GM12878 (cell line): ENCODE results near the gene STARD13. TPM values are rescaled to one million over a fixed set of nuclear protein-coding genes. Genes with fewer than 3 reads are reported as not detected.

Source experiments
- ATAC-seq: fragments of 200-7000 bp; cut with Tn5 transposase; 3 replicates; pipeline ENCODE4 v1.9.1; 2020; ENCODE audit warnings: mild to moderate bottlenecking, moderate library complexity
- BruUV-seq: library from RNA; stranded (reverse); fragments of 400-500 nt; replicated peaks from 2 replicates; lab custom pipeline; 2021; lab: Mats Ljungman, UMichigan
- CTCF ChIA-PET: fragments of 300-600 bp; sonication (Branson Sonifier 250); formaldehyde crosslinking; extraction: SDS; loops from one replicate; lab custom pipeline; 2021; ENCODE audit warnings: inconsistent platforms; lab: Yijun Ruan, JAX
- POLR2A ChIA-PET: fragments of 350-600 bp; formaldehyde crosslinking; extraction: SDS; loops from one replicate; lab custom pipeline; 2021; ENCODE audit warnings: inconsistent platforms; lab: Charles Lee
- RAD21 ChIA-PET: fragments of 300-600 bp; sonication (Branson Sonifier 250); formaldehyde crosslinking; loops from one replicate; lab custom pipeline; 2023; ENCODE audit warnings: antibody characterized with exemption; ENCODE audit not compliant: unreplicated experiment; lab: Charles Lee
- SMC1A ChIA-PET: fragments of 300-600 bp; sonication (Branson Sonifier 250); formaldehyde crosslinking; loops from one replicate; lab custom pipeline; 2023; ENCODE audit not compliant: unreplicated experiment, uncharacterized antibody; lab: Charles Lee
- DNase-seq: peaks from one replicate; pipeline ENCODE4 v3.0.0-alpha.2; 2011; ENCODE audit warnings: low read depth, low spot score
- FAIRE-seq: peaks from 3 replicates; lab custom pipeline; 2011; peaks lifted over from hg19 to GRCh38; lab: Jason Lieb, UNC
- H2AFZ ChIP-seq: 2 replicates; pipeline ENCODE4 v1.6.0; 2011; ENCODE audit warnings: low read depth, low read length, control low read depth; ENCODE audit not compliant: control insufficient read depth
- H3K27ac ChIP-seq: 2 replicates; pipeline ENCODE4 v1.5.1; 2011; ENCODE audit warnings: control low read depth; ENCODE audit not compliant: control insufficient read depth, insufficient read depth
- H3K27me3 ChIP-seq, 2 experiments: replicated peaks in 1 of 2; 2 replicates each; pipeline versions ENCODE4 v1.6.0 to v1.6.1; 2011; ENCODE audit warnings: low read length in 1 of 2; ENCODE audit not compliant: control insufficient read depth in 2 of 2, insufficient read depth in 2 of 2
- H3K36me3 ChIP-seq, 2 experiments: 2 replicates each; pipeline ENCODE4 v1.5.1; 2011; ENCODE audit warnings: low read length in 1 of 2; ENCODE audit not compliant: control insufficient read depth in 2 of 2, insufficient read depth in 2 of 2
- H3K4me1 ChIP-seq: 2 replicates; pipeline ENCODE4 v1.6.1; 2011; ENCODE audit warnings: mild to moderate bottlenecking, low read length, moderate library complexity, mixed read lengths; ENCODE audit not compliant: control insufficient read depth, insufficient read depth
- H3K4me2 ChIP-seq: 2 replicates; pipeline ENCODE4 v1.6.0; 2011; ENCODE audit warnings: control low read depth; ENCODE audit not compliant: control insufficient read depth, insufficient read depth
- H3K4me3 ChIP-seq: fragments of 200-600 bp; sonication (generic); 2 replicates; pipeline ENCODE4 v1.5.1; 2016
- H3K79me2 ChIP-seq: 2 replicates; pipeline ENCODE4 v1.6.0; 2011; ENCODE audit warnings: low read length; ENCODE audit not compliant: control insufficient read depth, insufficient read depth
- H3K9ac ChIP-seq: 2 replicates; pipeline ENCODE4 v1.8.0; 2011; ENCODE audit warnings: low read length, control low read depth, mixed read lengths; ENCODE audit not compliant: control insufficient read depth, insufficient read depth
- H3K9me3 ChIP-seq: replicated peaks from 3 replicates; pipeline ENCODE4 v1.5.1; 2011; ENCODE audit warnings: mild to moderate bottlenecking, low read length; ENCODE audit not compliant: control insufficient read depth, insufficient read depth
- H4K20me1 ChIP-seq: 2 replicates; pipeline ENCODE4 v1.6.0; 2011; ENCODE audit not compliant: control insufficient read depth, insufficient read depth
- BRCA1 ChIP-seq: IDR thresholded peaks from 2 replicates; pipeline ENCODE4 v1.6.1; 2011; ENCODE audit warnings: low read depth, low read length, improper control_type of control experiment
- KDM1A ChIP-seq: fragments of 200-600 bp; sonication (generic); IDR thresholded peaks from 2 replicates; pipeline ENCODE4 v1.6.1; 2016; ENCODE audit warnings: borderline replicate concordance
- LARP7 ChIP-seq: fragments of 450-650 bp; IDR thresholded peaks from 2 replicates; pipeline ENCODE4 v1.6.1; 2017; ENCODE audit warnings: mild to moderate bottlenecking
- NFYB ChIP-seq: IDR thresholded peaks from 2 replicates; pipeline ENCODE4 v1.6.1; 2011; ENCODE audit warnings: low read depth, mild to moderate bottlenecking, low read length, improper control_type of control experiment, moderate library complexity; ENCODE audit not compliant: insufficient read depth
- POLR2A ChIP-seq: IDR thresholded peaks from 2 replicates; pipeline ENCODE4 v1.6.1; 2011; ENCODE audit warnings: low read depth, mild to moderate bottlenecking, low read length
- YBX1 ChIP-seq: fragments of 450-650 bp; IDR thresholded peaks from 2 replicates; pipeline ENCODE4 v1.6.1; 2016; ENCODE audit warnings: antibody characterized with exemption
- YY1 ChIP-seq: IDR thresholded peaks from 2 replicates; pipeline ENCODE4 v1.6.1; 2011; ENCODE audit warnings: low read depth, mild to moderate bottlenecking, low read length
- WGBS: methylation state at CpG from one replicate; pipeline ENCODE4 v1.1.6; 2016; ENCODE audit warnings: low lambda C conversion rate; ENCODE audit not compliant: insufficient replicate concordance, insufficient coverage; ENCODE audit errors: missing lambda C conversion rate; 5-methylcytosine and 5-hydroxymethylcytosine counted together
- in situ Hi-C: fragments of 300-500 bp; cut with MboI; formaldehyde crosslinking; loops from 9 replicates; pipeline ENCODE4 v1.14.3; 2018; ENCODE audit warnings: mixed read lengths
- intact Hi-C: fragments of 100-400 bp; cut with micrococcal nuclease; formaldehyde crosslinking; loops from one replicate; pipeline ENCODE4 v1.14.2; 2022; ENCODE audit not compliant: unreplicated experiment
- polyA plus RNA-seq, 11 experiments: library from polyadenylated mRNA; depleted of rRNA in 4 of 11; unstranded in 6 of 11; stranded (reverse) in 5 of 11; fragments of >200 nt; fragmentation: Nextera tagmentation in 4 of 11; fragmentation: Illumina TruSeq in 1 of 11; extraction: Ambion mirVana in 4 of 11; extraction: Trizol in 1 of 11; gene quantifications; 1 replicate in 1 of 11; 2 replicates in 10 of 11; pipeline versions ENCODE4 v1.2.1 to v1.2.3, GENCODE V29; 2011 to 2016; ENCODE audit warnings: inconsistent platforms in 2 of 11, missing spikeins in 2 of 11, low read depth in 1 of 11
- total RNA-seq, 4 experiments: library from RNA; depleted of rRNA in 3 of 4; stranded (reverse); fragments of >200 nt in 3 of 4; fragmentation: Illumina TruSeq in 1 of 4; extraction: Trizol in 1 of 4; gene quantifications; 2 replicates each; pipeline versions ENCODE4 v1.2.1 to v1.2.3, GENCODE V29; 2013 to 2021
- TF ChIP-seq, protein P1 (sequence below): IDR thresholded peaks from 2 replicates; pipeline ENCODE4 v1.6.1; 2012; ENCODE audit warnings: low read depth, low read length, improper control_type of control experiment
- TF ChIP-seq, protein P2 (sequence below): IDR thresholded peaks from 2 replicates; pipeline ENCODE4 v1.6.1; 2011; ENCODE audit warnings: low read depth, mild to moderate bottlenecking, low read length, moderate library complexity, borderline replicate concordance; ENCODE audit errors: extremely low read depth
- TF ChIP-seq, protein P3 (sequence below): fragments of 450-650 bp; IDR thresholded peaks from 2 replicates; pipeline ENCODE4 v1.6.1; 2016; ENCODE audit warnings: mild to moderate bottlenecking
- TF ChIP-seq, protein P4 (sequence below): IDR thresholded peaks from 2 replicates; pipeline ENCODE4 v1.6.1; 2011; ENCODE audit warnings: borderline replicate concordance, low read depth, mild to moderate bottlenecking, moderate library complexity, low read length; ENCODE audit not compliant: insufficient read depth, poor library complexity, severe bottlenecking
- TF ChIP-seq, protein P5 (sequence below): fragments of 450-650 bp; conservative IDR thresholded peaks from 2 replicates; pipeline ENCODE4 v1.6.1; 2017; ENCODE audit warnings: mild to moderate bottlenecking, moderate library complexity
- TF ChIP-seq, protein P6 (sequence below): fragments of 450-650 bp; IDR thresholded peaks from 2 replicates; pipeline ENCODE4 v1.6.1; 2017; ENCODE audit warnings: borderline replicate concordance
- TF ChIP-seq, protein P7 (sequence below): fragments of 450-650 bp; IDR thresholded peaks from 2 replicates; pipeline ENCODE4 v1.6.1; 2017; ENCODE audit warnings: antibody characterized with exemption, mild to moderate bottlenecking, moderate library complexity

The STARD13 gene
- total and polyA plus RNA-seq, 10 of the 15 experiments (the other 5 are each of a cell fraction or from before 2014, with no cell fraction given): 4.0 to 41.6 (median 10.1) TPM

DNA sequence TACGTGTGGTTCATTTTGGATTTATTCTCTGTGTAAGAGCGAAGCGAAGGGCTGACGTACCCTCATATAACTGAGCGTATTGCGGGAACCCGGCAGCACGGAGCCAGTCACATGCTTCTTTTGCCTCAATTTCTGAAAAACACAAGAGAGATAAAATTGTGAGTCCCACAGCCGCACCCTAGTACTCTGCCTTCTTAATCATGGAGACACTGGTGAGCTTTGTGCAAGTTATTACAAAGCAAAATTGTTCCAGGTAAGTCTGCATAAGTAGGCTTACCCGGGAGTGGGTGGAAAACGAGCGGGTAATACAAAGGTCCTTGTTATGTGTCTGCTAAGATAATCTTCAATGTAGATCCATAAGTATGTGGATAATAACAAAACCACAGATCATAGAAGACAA, 118.1 kb downstream of the STARD13 start:
- H3K4me2 ChIP-seq: no peak overlapping the region
- H3K9me3 ChIP-seq: peaks cover 8% of the 10 kb centered on the region
- ChIA-PET RAD21 (interaction anchor here (1.0 kb wide), 1 partner anchor 21 kb away, joined by 3 read pairs; no protein-coding TSS in a partner anchor), SMC1A (interaction anchor here (1.5 to 1.8 kb wide), 2 partner anchors 10 to 17 kb away, joined by 4 to 7 read pairs; no protein-coding TSS in a partner anchor), POLR2A (no interaction called here), CTCF (interaction anchor here (0.6 kb wide), 1 partner anchor 138 kb away, joined by 3 read pairs; no protein-coding TSS in a partner anchor)
- BruUV-seq: no TSS peak
- 95% methylated on average over 12 of the region's 12 CpGs for WGBS
- H3K4me3 ChIP-seq: no peak overlapping the region
- ATAC-seq (no peak), DNase-seq (no peak), FAIRE-seq (no peak)
- no peaks in the 10 kb centered on the region for H4K20me1 ChIP-seq
- in situ Hi-C loops: no loop called here
- H3K9ac ChIP-seq: no peak overlapping the region
- intact Hi-C loops: no loop called here
- H3K27ac ChIP-seq: no peak overlapping the region
- H3K4me1 ChIP-seq: no peaks in the 10 kb centered on the region
- no peaks in the 10 kb centered on the region for H3K27me3 ChIP-seq
- H3K79me2 ChIP-seq: no peaks in the 10 kb centered on the region
- TF ChIP-seq YY1: no peak
- TF ChIP-seq, protein P1, sequence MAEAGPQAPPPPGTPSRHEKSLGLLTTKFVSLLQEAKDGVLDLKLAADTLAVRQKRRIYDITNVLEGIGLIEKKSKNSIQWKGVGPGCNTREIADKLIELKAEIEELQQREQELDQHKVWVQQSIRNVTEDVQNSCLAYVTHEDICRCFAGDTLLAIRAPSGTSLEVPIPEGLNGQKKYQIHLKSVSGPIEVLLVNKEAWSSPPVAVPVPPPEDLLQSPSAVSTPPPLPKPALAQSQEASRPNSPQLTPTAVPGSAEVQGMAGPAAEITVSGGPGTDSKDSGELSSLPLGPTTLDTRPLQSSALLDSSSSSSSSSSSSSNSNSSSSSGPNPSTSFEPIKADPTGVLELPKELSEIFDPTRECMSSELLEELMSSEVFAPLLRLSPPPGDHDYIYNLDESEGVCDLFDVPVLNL: no peak
- TF ChIP-seq LARP7: no peak
- TF ChIP-seq YBX1: no peak
- TF ChIP-seq, protein P2, sequence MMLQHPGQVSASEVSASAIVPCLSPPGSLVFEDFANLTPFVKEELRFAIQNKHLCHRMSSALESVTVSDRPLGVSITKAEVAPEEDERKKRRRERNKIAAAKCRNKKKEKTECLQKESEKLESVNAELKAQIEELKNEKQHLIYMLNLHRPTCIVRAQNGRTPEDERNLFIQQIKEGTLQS: no peak
- no peak for TF ChIP-seq BRCA1
- no peak for TF ChIP-seq KDM1A
- TF ChIP-seq NFYB: no peak
- TF ChIP-seq, protein P3, sequence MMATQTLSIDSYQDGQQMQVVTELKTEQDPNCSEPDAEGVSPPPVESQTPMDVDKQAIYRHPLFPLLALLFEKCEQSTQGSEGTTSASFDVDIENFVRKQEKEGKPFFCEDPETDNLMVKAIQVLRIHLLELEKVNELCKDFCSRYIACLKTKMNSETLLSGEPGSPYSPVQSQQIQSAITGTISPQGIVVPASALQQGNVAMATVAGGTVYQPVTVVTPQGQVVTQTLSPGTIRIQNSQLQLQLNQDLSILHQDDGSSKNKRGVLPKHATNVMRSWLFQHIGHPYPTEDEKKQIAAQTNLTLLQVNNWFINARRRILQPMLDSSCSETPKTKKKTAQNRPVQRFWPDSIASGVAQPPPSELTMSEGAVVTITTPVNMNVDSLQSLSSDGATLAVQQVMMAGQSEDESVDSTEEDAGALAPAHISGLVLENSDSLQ: no peak
- TF ChIP-seq, protein P4, sequence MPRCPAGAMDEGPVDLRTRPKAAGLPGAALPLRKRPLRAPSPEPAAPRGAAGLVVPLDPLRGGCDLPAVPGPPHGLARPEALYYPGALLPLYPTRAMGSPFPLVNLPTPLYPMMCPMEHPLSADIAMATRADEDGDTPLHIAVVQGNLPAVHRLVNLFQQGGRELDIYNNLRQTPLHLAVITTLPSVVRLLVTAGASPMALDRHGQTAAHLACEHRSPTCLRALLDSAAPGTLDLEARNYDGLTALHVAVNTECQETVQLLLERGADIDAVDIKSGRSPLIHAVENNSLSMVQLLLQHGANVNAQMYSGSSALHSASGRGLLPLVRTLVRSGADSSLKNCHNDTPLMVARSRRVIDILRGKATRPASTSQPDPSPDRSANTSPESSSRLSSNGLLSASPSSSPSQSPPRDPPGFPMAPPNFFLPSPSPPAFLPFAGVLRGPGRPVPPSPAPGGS: no peak
- TF ChIP-seq, protein P5, sequence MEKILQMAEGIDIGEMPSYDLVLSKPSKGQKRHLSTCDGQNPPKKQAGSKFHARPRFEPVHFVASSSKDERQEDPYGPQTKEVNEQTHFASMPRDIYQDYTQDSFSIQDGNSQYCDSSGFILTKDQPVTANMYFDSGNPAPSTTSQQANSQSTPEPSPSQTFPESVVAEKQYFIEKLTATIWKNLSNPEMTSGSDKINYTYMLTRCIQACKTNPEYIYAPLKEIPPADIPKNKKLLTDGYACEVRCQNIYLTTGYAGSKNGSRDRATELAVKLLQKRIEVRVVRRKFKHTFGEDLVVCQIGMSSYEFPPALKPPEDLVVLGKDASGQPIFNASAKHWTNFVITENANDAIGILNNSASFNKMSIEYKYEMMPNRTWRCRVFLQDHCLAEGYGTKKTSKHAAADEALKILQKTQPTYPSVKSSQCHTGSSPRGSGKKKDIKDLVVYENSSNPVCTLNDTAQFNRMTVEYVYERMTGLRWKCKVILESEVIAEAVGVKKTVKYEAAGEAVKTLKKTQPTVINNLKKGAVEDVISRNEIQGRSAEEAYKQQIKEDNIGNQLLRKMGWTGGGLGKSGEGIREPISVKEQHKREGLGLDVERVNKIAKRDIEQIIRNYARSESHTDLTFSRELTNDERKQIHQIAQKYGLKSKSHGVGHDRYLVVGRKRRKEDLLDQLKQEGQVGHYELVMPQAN: no peak
- TF ChIP-seq POLR2A: no peak
- TF ChIP-seq, protein P6, sequence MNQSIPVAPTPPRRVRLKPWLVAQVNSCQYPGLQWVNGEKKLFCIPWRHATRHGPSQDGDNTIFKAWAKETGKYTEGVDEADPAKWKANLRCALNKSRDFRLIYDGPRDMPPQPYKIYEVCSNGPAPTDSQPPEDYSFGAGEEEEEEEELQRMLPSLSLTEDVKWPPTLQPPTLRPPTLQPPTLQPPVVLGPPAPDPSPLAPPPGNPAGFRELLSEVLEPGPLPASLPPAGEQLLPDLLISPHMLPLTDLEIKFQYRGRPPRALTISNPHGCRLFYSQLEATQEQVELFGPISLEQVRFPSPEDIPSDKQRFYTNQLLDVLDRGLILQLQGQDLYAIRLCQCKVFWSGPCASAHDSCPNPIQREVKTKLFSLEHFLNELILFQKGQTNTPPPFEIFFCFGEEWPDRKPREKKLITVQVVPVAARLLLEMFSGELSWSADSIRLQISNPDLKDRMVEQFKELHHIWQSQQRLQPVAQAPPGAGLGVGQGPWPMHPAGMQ: no peak
- TF ChIP-seq, protein P7, sequence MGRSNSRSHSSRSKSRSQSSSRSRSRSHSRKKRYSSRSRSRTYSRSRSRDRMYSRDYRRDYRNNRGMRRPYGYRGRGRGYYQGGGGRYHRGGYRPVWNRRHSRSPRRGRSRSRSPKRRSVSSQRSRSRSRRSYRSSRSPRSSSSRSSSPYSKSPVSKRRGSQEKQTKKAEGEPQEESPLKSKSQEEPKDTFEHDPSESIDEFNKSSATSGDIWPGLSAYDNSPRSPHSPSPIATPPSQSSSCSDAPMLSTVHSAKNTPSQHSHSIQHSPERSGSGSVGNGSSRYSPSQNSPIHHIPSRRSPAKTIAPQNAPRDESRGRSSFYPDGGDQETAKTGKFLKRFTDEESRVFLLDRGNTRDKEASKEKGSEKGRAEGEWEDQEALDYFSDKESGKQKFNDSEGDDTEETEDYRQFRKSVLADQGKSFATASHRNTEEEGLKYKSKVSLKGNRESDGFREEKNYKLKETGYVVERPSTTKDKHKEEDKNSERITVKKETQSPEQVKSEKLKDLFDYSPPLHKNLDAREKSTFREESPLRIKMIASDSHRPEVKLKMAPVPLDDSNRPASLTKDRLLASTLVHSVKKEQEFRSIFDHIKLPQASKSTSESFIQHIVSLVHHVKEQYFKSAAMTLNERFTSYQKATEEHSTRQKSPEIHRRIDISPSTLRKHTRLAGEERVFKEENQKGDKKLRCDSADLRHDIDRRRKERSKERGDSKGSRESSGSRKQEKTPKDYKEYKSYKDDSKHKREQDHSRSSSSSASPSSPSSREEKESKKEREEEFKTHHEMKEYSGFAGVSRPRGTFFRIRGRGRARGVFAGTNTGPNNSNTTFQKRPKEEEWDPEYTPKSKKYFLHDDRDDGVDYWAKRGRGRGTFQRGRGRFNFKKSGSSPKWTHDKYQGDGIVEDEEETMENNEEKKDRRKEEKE: no peak
- H3K36me3 ChIP-seq: peaks cover 5 to 7% of the 10 kb centered on the region in 2 experiments; a peak in 3 of 4 replicates
- no peak overlapping the region for H2AFZ ChIP-seq
